Loucy (cell line): ENCODE results near the gene SLC22A23.
"Not testable (repeated sequence)": the region's sequence is repeated elsewhere in the genome, so short reads cannot be mapped to it uniquely, and the experiment has no call there.

Experiments used
- H2AFZ ChIP-seq: fragments of 200-600 bp; sonication (generic); 2 replicates; pipeline ENCODE4 v1.6.0; 2016; ENCODE audit warnings: antibody characterized with exemption, mild to moderate bottlenecking, low read length, moderate library complexity
- H3F3A ChIP-seq: fragments of 200-600 bp; 2 replicates; pipeline ENCODE4 v1.6.0; 2016; ENCODE audit warnings: antibody characterized with exemption, low read depth, mild to moderate bottlenecking
- H3K27me3 ChIP-seq: fragments of 200-600 bp; sonication (generic); 2 replicates; pipeline ENCODE4 v1.6.1; 2014; ENCODE audit warnings: low read length, mild to moderate bottlenecking; ENCODE audit not compliant: insufficient read depth, poor library complexity, severe bottlenecking
- H3K36me3 ChIP-seq: fragments of 200-600 bp; sonication (generic); 2 replicates; pipeline ENCODE4 v1.6.1; 2016; ENCODE audit warnings: low read length; ENCODE audit not compliant: insufficient read depth
- H3K4me1 ChIP-seq: fragments of 200-600 bp; sonication (generic); 2 replicates; pipeline ENCODE4 v1.5.1; 2014; ENCODE audit warnings: low read length, mild to moderate bottlenecking; ENCODE audit not compliant: insufficient read depth, poor library complexity, severe bottlenecking
- H3K4me2 ChIP-seq: fragments of 200-600 bp; sonication (generic); 2 replicates; pipeline ENCODE4 v1.6.0; 2014; ENCODE audit warnings: antibody characterized with exemption, low read length, low read depth, mild to moderate bottlenecking; ENCODE audit not compliant: poor library complexity, severe bottlenecking
- H3K4me3 ChIP-seq: fragments of 200-600 bp; sonication (generic); 2 replicates; pipeline ENCODE4 v1.5.1; 2014; ENCODE audit warnings: low read length, mild to moderate bottlenecking, mixed read lengths; ENCODE audit not compliant: poor library complexity, severe bottlenecking
- H3K79me2 ChIP-seq: fragments of 200-600 bp; sonication (generic); 2 replicates; pipeline ENCODE4 v1.6.1; 2014; ENCODE audit warnings: low read length; ENCODE audit not compliant: insufficient read depth
- H3K9ac ChIP-seq: fragments of 200-600 bp; sonication (generic); 2 replicates; pipeline ENCODE4 v1.6.0; 2014; ENCODE audit warnings: mild to moderate bottlenecking, low read depth, low read length, moderate library complexity; ENCODE audit not compliant: poor library complexity, severe bottlenecking
- H3K9me2 ChIP-seq: fragments of 200-600 bp; sonication (generic); replicated peaks from 2 replicates; pipeline ENCODE4 v1.6.1; 2016; ENCODE audit warnings: low read depth, low read length, mixed read lengths
- H3K9me3 ChIP-seq: fragments of 200-600 bp; sonication (generic); 2 replicates; pipeline ENCODE4 v1.6.1; 2014; ENCODE audit warnings: mild to moderate bottlenecking, antibody characterized with exemption, low read length, low read depth; ENCODE audit not compliant: insufficient read depth
- H4K20me1 ChIP-seq: fragments of 200-600 bp; sonication (generic); 2 replicates; pipeline ENCODE4 v1.6.0; 2014; ENCODE audit warnings: antibody characterized with exemption, low read length, mild to moderate bottlenecking; ENCODE audit not compliant: insufficient read depth, poor library complexity, severe bottlenecking
- EZH2phosphoT487 ChIP-seq: fragments of 200-600 bp; IDR thresholded peaks from 2 replicates; pipeline ENCODE4 v1.6.1; 2018; ENCODE audit warnings: antibody characterized with exemption, mild to moderate bottlenecking, moderate library complexity, borderline replicate concordance
- TF ChIP-seq, protein P1 (sequence below): fragments of 200-600 bp; sonication (generic); conservative IDR thresholded peaks from 2 replicates; pipeline ENCODE4 v1.5.1; 2014; ENCODE audit warnings: mild to moderate bottlenecking, antibody characterized with exemption, low read length

SLC22A23 gene

DNA sequence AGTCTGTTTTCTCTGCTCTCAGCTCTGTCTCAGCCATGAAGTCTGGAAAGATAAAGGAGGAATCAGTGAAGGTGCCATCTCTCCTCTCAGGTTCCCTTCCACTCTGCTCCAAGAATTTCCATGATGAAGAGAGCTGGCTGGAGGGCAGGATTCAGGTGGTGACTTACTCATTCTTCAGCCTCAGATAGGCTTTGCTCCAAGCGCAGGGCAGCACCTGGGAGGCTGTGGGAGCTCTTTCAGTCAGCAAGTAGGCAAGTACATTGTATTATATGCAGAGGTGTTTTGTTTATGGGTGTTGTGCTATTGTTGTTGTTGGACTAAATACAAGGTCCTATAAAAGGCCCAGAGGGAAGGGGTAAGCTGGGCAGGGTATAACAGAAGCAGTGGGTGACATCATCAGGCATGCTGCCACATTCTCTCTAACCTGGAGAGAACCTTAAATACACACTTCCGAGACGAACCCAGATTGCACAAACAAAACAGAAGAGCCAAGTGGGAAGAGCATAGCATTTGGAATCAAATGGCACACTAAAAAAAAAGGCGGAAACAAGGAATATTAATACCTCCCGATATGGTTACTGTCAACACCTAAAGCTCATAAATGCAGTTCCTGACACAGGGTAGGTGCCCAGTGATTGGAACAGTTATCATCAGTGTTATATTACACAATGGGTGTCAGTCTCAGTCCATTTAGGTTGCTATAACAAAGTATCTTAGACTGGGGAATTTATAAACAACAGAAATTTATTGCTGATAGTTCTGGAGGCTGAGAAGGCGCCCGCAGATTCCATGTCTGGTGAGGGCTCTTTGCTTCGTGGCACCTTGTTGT lies 212.6 kb downstream of the SLC22A23 start:
- no peak for TF ChIP-seq EZH2phosphoT487
- TF ChIP-seq, protein P1, sequence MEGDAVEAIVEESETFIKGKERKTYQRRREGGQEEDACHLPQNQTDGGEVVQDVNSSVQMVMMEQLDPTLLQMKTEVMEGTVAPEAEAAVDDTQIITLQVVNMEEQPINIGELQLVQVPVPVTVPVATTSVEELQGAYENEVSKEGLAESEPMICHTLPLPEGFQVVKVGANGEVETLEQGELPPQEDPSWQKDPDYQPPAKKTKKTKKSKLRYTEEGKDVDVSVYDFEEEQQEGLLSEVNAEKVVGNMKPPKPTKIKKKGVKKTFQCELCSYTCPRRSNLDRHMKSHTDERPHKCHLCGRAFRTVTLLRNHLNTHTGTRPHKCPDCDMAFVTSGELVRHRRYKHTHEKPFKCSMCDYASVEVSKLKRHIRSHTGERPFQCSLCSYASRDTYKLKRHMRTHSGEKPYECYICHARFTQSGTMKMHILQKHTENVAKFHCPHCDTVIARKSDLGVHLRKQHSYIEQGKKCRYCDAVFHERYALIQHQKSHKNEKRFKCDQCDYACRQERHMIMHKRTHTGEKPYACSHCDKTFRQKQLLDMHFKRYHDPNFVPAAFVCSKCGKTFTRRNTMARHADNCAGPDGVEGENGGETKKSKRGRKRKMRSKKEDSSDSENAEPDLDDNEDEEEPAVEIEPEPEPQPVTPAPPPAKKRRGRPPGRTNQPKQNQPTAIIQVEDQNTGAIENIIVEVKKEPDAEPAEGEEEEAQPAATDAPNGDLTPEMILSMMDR = no peak
- H3F3A ChIP-seq = no peaks in the 10 kb centered on the region

DNA sequence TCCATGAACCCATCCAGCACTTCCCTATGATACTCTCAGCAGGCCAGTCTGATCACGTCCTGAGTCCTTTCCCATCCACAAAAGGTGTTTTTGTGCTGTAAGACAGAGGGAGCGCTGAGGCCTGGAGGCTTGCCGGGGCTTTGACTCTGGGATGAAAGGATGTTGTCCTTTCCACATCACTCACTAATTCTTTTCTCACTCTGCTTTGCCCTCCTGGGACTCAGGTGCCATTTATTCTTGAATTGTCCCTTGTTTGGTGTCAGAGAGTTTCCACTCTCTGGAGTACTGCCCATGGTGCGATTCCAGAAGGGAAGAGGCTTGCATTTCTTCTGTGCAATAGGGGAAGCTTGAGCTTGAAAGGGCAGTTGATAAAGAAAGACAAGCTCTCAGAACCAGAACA lies 214.1 kb downstream of the SLC22A23 start:
- no peaks in the 10 kb centered on the region for H3K9me3 ChIP-seq
- no peaks in the 10 kb centered on the region for H3K9me2 ChIP-seq
- no peak for TF ChIP-seq EZH2phosphoT487
- TF ChIP-seq, protein P1 = no peak
- no peaks in the 10 kb centered on the region for H3K4me1 ChIP-seq
- no peak overlapping the region for H3K9ac ChIP-seq
- no peak overlapping the region for H3K4me2 ChIP-seq
- H3K4me3 ChIP-seq = no peak overlapping the region
- H3K36me3 ChIP-seq = no peaks in the 10 kb centered on the region
- H4K20me1 ChIP-seq = no peaks in the 10 kb centered on the region
- no peaks in the 10 kb centered on the region for H3F3A ChIP-seq
- no peaks in the 10 kb centered on the region for H3K27me3 ChIP-seq
- H2AFZ ChIP-seq = no peak overlapping the region
- no peaks in the 10 kb centered on the region for H3K79me2 ChIP-seq

More for the DNA sequence above, 212.6 kb downstream of the SLC22A23 start:
- H3K9me2 ChIP-seq = no peaks in the 10 kb centered on the region
- no peak overlapping the region for H2AFZ ChIP-seq
- no peak overlapping the region for H3K9ac ChIP-seq
- H4K20me1 ChIP-seq = no peaks in the 10 kb centered on the region
- no peak overlapping the region for H3K4me2 ChIP-seq
- no peak overlapping the region for H3K4me3 ChIP-seq
- H3K36me3 ChIP-seq = no peaks in the 10 kb centered on the region
- no peaks in the 10 kb centered on the region for H3K79me2 ChIP-seq
- no peaks in the 10 kb centered on the region for H3K27me3 ChIP-seq
- no peaks in the 10 kb centered on the region for H3K4me1 ChIP-seq
- H3K9me3 ChIP-seq = no peaks in the 10 kb centered on the region

DNA sequence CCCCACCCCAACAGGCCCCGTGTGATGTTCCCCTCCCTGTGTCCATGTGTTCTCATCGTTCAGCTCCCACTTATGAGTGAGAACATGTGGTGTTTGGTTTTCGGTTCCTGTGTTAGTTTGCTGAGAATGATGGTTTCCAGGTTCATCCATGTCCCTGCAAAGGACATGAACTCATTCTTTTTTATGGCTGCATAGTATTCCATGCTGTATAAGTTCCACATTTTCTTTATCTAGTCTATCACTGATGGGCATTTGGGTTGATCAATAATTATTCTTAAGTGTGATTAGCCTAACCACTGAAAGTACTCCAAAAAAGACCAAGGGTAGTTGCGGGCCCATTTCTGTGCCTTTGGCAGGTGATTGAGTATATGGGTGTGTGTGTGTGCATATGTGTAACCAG lies 215.1 kb downstream of the SLC22A23 start:
- not testable (repeated sequence) for H3K9ac ChIP-seq, H3K27me3 ChIP-seq, H3K36me3 ChIP-seq, H2AFZ ChIP-seq, H3K79me2 ChIP-seq, H3K4me1 ChIP-seq, H3F3A ChIP-seq, H3K4me2 ChIP-seq, H3K9me2 ChIP-seq, H4K20me1 ChIP-seq, H3K9me3 ChIP-seq, H3K4me3 ChIP-seq

DNA sequence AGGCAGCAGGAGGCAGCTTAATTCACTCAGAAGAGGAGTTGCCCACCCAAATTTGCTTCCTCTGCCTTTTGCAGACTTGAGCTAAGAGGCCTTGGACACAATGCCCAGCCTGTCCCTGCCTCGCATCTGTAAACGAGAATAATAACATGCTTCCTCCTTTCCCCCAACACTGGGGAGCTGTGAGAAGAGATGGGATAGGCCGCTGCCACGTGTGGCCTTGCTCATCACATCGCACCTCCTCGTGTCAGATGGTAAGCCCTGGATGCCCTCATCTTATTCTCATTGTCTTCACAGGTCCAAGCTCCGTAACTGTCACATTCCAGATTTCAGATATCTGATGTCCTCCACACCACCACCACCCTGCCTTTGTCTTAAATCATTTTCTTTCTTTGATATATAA lies 216.3 kb downstream of the SLC22A23 start:
- Histone ChIP-seq H3K4me3 (no peak overlapping the region), H4K20me1 (no peaks in the 10 kb centered on the region), H3K27me3 (no peaks in the 10 kb centered on the region), H3K9ac (no peak overlapping the region), H3K36me3 (no peaks in the 10 kb centered on the region), H2AFZ (no peak overlapping the region), H3K4me2 (no peak overlapping the region), H3F3A (no peaks in the 10 kb centered on the region), H3K9me3 (no peaks in the 10 kb centered on the region), H3K9me2 (no peaks in the 10 kb centered on the region), H3K4me1 (peaks cover 5% of the 10 kb centered on the region), H3K79me2 (no peaks in the 10 kb centered on the region)
- TF ChIP-seq, protein P1 = no peak
- no peak for TF ChIP-seq EZH2phosphoT487
